Hematopoietic multipotent progenitor cell treated with erythropoietin and hydrocortisone succinate and interleukin-3 and kit ligand, for 4 days (in vitro differentiated cells): ENCODE data around the gene AK2.
"Not testable (repeated sequence)": the region's sequence is repeated elsewhere in the genome, so short reads cannot be mapped to it uniquely, and the experiment has no call there.

Experiments used
- DNase-seq: peaks from one replicate; pipeline ENCODE4 v3.0.0-alpha.2; 2015

Gene AK2

GRCh38 chr1:32997381-32997891 lies 39.2 kb downstream of the AK2 start:
- DNase-seq = no peak

- DNase-seq = not testable (repeated sequence)
These were observed 43.4 kb downstream of the AK2 start for GRCh38 chr1:32993324-32993636.

DNA sequence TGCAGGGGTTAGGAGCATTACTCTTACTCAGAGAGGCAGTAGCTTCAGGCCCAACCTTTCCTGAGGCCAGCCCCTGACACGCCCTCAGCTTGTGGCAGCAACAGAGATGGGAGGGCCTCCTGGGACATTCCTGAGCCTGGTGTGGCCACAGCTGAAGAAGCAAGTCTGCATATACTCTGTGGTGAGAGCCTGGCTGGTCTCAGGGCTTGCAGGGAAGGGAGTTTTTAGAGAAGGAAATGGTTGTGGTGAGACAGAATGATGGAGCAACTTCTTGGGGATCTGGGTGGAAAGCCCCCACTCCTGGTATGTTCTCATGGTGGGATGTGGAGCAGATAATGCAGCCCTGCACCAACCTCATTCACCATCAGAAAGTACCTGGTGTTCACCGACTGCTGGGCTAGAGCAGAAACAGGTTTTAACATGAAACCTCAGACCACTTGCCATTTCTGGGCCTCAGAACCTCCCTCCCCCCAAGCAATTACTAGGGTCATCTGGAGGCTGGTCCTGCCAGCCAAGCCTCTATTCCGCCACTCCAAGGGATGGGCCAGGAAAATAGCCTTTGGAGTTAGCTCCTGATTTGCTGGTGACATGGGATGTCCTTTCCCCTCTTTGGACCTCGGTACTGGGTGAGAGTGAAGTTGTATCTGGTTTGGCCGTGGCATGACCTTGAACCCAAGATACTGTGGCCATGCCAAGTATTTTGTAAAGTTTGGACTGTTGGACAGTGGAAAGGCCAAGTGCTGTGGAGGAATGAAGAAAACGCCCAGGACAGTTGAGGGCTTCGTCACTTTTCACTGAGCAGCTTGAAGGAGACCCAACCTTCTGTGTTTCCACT lies 44.0 kb downstream of the AK2 start:
- peak; percentile 93 for DNase-seq

DNA sequence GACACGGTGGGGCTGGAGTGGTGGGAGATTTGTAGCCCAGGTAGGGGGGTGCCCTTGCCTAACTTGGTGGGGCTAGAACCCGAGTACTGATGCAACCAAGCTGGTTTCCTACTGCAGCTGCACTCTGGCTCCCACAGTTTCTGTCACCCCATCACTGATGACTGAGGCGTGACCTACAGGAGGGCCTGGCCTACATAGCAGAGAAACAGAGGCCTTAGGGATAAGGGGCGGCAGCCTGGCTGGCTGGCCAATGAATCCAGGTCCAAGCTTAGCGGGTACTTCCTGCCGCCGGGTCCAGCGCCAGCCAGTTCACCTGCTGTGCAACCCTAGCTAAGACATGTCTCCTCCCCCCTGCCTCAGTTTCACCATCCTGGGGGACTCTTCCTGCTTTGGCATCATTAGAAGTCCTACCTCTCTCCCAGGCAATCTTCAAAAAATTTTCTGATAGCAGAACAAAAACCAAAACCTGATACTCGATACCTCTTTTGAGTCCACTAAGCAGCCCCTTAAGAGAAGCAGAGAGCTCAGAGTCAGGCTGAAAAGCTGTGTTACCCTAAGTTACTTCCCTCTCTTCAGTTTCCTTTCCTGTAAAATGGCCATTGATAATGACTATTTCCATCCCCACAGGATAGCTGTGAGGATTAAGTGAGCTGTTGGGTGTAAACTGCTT lies 44.7 kb downstream of the AK2 start:
- DNase-seq = no peak

DNA sequence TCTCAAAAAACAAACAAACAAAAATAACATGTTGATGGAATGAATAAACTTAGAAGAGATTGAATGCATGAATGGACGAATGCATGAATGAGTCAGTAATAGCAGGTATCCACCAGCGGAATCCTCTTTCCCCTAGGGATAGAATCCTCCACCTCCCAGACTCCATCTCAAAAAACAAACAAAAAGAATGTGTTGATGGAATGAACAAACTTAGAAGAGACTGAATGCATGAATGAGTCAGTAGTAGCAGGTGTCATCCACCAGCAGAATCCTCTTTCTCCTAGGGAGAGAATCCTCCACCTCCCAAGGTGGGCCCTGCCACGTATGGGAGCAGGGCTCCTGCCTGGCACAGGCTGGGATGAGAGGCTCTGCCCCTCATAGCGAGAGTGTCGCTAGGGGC lies 45.3 kb downstream of the AK2 start:
- no peak for DNase-seq

GRCh38 chr1:32990887-32991286 lies 45.8 kb downstream of the AK2 start:
- DNase-seq = no peak

DNA sequence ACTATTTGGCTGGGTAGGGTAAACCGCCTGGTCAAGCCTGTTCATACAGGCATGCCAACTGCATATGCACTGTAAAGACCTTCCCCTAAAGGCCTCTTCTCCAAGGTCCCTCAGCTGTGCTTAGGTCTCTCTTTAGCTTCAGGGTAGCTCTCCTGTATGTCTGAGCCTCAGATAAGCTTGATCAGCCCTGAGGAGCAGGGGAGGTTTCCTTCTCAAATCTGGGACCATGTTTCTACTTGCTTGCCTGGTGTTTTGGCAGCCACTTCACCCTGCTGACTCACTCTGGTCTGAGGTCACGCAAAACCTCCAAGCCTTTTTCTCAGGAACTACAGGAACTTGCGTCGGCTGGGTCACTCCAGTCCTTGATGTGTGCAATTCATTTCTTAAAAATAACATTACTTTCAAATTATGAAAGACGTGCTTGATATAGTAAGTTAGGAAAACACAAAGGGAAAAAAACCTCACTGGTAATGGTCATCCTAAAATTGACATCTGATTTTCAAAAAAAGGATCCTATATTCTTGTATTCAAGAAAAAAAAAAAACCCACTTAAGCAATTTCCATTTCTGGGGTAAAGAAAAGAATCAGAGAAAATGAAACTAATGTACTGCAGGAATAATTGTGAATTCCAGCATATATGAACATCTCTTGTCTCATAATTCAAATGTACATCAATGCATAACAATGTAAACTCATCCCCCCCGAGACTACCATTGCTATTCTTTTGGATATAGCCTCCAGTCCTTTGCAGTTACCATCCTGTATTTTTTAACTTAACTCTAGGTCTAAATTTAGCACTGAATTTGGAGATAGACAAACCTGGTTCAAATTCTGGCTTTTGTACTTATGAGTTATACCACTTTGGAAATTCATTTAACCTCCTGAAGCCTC lies 47.3 kb downstream of the AK2 start:
- peak; percentile 84 for DNase-seq

DNA sequence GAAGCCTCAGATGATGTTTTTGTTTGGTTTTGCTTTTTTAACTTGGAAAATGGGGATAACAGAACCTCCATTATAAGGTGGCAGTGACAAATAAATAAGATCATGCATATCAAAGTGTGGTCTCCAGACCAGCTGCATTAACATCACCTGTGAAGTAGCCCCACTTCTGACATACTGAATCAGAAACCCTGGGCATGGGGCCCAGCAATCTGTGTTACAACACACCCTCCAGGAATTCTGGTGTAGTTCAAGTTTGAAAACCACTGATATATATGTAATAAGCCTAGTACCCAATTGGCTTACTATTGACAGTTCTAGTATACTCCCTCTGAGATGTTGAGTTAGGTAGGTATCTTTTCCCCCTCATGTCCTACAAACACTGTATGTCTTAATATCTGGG lies 48.0 kb downstream of the AK2 start:
- DNase-seq = no peak

DNA sequence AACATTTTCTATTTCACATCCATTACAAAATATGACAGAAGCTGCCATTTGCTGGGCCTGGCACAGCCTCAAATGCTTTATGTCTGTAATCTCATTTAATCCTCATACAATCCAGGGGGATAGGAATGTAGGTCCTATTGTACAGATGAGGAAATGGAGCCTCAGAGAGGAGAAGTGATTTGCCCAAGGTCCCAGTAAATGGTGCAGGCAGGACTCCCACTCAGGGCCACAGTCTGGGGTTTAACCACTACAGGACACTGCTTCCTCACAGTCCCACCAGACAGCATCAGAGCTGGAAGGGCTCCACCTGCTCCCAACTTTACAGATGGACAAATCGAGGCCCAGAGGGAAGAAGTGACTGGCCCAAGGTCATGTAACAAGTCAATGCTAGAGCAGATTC lies 51.5 kb downstream of the AK2 start:
- DNase-seq = no peak

DNA sequence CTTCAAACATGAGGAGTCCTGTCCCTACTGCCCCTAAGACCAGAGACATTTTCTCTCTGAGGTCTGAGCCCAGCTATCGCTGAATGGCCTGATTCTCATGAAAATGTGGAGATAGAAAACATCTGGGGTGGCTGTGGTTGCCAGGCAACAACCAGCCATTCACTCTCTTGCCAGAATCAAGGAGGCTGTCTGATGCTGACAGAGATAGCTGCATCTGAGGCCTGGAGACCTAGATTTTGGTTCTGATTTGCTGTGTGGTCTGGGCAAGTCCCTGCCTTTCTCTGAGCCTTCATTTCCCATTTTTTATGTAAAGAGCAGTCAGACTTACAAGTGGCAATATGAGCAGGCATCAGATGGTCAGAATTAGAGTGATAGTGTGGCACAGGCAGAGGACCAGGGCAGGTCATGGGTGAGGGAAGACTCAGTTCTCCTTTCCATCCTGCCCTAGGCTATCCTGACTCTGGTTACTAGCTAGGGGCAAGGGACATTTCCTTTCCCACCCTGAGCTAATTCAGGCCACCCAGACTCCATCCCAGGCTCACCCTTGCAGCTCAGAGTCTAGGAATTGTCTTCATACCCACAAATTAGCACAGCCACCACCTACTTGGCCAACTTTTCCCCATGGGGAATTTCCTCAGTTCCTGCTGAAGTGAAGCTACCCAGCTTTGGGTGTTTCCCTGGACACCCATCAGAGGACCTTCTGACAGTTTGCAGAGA lies 52.1 kb downstream of the AK2 start:
- DNase-seq = no peak

GRCh38 chr1:32984090-32984454 lies 52.6 kb downstream of the AK2 start:
- no peak for DNase-seq

DNA sequence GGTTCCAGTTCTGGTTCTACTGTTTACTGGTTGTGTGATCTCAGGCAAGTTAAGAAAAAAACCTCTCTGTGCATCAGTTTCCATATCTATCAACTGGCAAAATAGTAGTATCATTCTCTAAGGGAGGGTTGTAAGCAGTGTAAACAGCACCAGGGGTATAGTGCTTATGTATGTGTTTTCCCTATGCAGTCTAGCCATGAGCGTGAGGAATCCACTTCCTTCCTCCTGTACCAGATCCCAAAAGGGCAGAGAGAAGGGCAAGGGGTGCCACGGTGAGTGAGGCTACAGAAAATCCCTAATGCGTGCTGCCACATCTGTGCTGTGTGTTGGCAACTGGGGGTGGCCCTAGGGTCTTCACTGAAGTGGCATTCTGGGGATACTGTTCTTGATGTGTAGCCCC lies 53.7 kb downstream of the AK2 start:
- DNase-seq = no peak

GRCh38 chr1:32981003-32981901 lies 55.4 kb downstream of the AK2 start:
- DNase-seq = peak; percentile 94

DNA sequence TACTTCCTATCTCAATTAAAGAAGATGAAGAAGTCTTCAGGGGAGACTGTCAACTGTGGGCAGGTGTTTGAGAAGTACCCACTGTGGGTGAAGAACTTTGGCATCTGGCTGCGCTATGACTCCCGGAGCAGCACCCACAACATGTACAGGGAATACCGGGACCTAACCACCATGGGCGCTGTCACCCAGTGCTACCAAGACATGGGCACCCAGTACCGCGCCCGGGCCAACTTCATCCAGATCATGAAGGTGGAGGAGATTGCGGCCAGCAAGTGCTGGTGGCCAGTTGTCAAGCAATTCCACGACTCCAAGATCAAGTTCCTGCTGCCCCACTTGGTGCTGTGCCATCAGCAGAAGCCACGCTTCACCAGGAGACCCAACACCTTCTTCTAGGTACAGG lies 56.6 kb downstream of the AK2 start:
- DNase-seq = no peak

DNA sequence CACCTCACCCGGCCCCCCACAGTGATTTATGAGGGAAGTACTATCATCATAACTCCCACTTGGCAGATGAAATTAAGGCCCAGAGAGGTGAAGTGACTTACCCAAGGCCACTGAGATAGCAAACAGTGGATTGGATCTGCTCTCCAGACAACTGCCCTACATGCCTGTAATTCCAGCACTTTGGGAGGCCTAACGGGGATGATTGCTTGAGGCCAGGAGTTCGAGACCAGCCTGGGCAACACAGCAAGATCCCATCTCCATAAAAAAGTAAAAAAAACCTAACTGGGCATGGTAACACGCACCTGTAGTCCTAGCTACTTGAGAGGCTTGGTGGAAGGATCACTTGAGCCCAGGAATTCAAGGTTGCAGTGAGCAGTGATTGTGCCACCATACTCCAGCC lies 57.8 kb downstream of the AK2 start:
- DNase-seq = no peak

DNA sequence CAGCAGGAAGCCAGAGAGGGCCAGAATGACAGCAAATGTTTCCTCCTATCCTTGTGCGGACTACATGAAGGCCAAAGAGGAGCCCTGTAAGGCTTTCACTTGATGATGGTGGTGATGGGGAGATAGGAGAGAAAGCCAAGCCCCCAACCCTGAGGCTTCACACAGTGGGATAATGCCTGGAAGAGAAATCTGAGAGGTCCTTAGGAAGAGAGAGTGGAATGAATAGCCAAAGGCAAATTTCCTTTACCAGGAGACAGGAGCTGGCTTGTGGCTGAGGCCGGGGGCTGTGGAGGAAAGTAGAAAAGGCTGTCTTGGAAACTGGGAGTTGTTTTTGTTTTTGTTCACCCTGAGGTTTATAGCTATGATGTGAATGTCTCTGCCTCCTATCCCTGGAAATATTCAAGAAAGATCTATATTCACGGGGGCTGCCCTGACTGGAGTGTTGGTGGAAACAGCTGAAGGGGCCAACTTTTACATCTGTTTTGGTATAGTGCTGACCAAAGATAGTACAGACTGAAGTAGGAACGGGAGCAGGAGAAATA lies 59.1 kb downstream of the AK2 start:
- no peak for DNase-seq

- DNase-seq = not testable (repeated sequence)
These were observed 61.6 kb downstream of the AK2 start for GRCh38 chr1:32975055-32975454.

GRCh38 chr1:32973458-32973857 lies 63.2 kb downstream of the AK2 start:
- DNase-seq = not testable (repeated sequence)

GRCh38 chr1:32972814-32973428 lies 63.8 kb downstream of the AK2 start:
- DNase-seq = peak; percentile 22

DNA sequence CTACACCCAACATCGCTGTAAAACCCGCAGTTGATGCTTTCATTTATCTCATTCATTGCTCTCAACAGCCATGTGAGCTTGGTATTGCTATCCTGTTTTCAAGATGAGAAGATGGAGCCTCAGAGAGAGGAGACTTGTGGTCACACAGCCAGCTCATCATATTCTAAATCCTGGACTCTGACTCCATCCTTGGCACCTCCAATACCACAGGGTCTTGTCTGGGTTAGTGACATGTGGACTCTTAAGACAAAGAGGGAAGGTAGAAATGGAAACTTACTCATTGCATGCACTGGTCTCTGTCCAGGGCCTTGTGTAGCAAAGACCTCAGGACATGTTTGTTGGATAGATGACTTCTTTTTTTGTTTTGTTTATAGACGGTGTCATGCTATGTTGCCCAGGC lies 65.1 kb downstream of the AK2 start:
- DNase-seq = no peak

- no peak for DNase-seq
These were observed 65.5 kb downstream of the AK2 start for GRCh38 chr1:32971156-32971555.
